M059J (cell line): Measurements from ENCODE around the gene MARCO. TPM values are rescaled to one million over a fixed set of nuclear protein-coding genes. Genes with fewer than 3 reads are reported as not detected.
"Not testable (repeated sequence)": the region's sequence is repeated elsewhere in the genome, so short reads cannot be mapped to it uniquely, and the experiment has no call there.

ENCODE experiments used
- DNase-seq: peaks from one replicate; pipeline ENCODE4 v3.0.0-alpha.2; 2012; ENCODE audit warnings: low read depth
- total RNA-seq: library from RNA; depleted of rRNA; stranded (reverse); fragments of >200 nt; shearing (Covaris generic); gene quantifications from 2 replicates; pipeline ENCODE4 v1.2.3, GENCODE V29; 2014

The MARCO gene
- total RNA-seq, 1 experiment from 2014 or later, result not detected

- no peak for DNase-seq
Measured at GRCh38 chr2:118929059-118929458, 12.9 kb upstream of the MARCO start.

- no peak for DNase-seq
Measured at GRCh38 chr2:118932949-118933348, 9.0 kb upstream of the MARCO start.

GRCh38 chr2:118936306-118936705, 5.7 kb upstream of the MARCO start:
- no peak for DNase-seq

- no peak for DNase-seq
Measured at GRCh38 chr2:118936936-118937335, 5.1 kb upstream of the MARCO start.

GRCh38 chr2:118937817-118938216, 4.2 kb upstream of the MARCO start:
- no peak for DNase-seq

GRCh38 chr2:118939994-118940393, 2.0 kb upstream of the MARCO start:
- DNase-seq, result no peak

- no peak for DNase-seq
Measured at GRCh38 chr2:118940486-118941120, 1.4 kb upstream of the MARCO start.

- DNase-seq, result no peak
Measured at GRCh38 chr2:118943286-118943685, 1.3 kb downstream of the MARCO start.

- DNase-seq, result no peak
Measured at GRCh38 chr2:118945881-118946280, 3.9 kb downstream of the MARCO start.

GRCh38 chr2:118948266-118948665, 6.3 kb downstream of the MARCO start:
- not testable (repeated sequence) for DNase-seq

GRCh38 chr2:118954297-118955060, 12.5 kb downstream of the MARCO start:
- DNase-seq, result no peak

GRCh38 chr2:118965737-118966136, 23.7 kb downstream of the MARCO start:
- no peak for DNase-seq

- no peak for DNase-seq
Measured at GRCh38 chr2:118967124-118967880, 25.3 kb downstream of the MARCO start.

GRCh38 chr2:118968042-118968441, 26.0 kb downstream of the MARCO start:
- no peak for DNase-seq

- DNase-seq, result no peak
Measured at GRCh38 chr2:118968961-118969733, 27.2 kb downstream of the MARCO start.

GRCh38 chr2:118969734-118970395, 27.9 kb downstream of the MARCO start:
- no peak for DNase-seq

GRCh38 chr2:118970396-118971135, 28.6 kb downstream of the MARCO start:
- DNase-seq, result no peak

- DNase-seq, result peak; percentile 4
Measured at GRCh38 chr2:118971245-118972122, 29.5 kb downstream of the MARCO start.

- no peak for DNase-seq
Measured at GRCh38 chr2:118973542-118973951, 31.6 kb downstream of the MARCO start.
